AG09319 (cell line): Measurements from ENCODE around the gene SLC9A2.

Experiments used
- DNase-seq: peaks from one replicate; pipeline ENCODE4 v3.0.0-alpha.2; 2010; ENCODE audit warnings: low read depth; ENCODE audit errors: extremely low read depth
- TF ChIP-seq, protein P1 (sequence below): IDR thresholded peaks from 2 replicates; pipeline ENCODE4 v1.5.1; 2011; ENCODE audit warnings: low read depth, mild to moderate bottlenecking, inconsistent platforms, low read length, moderate library complexity

Gene SLC9A2

GRCh38 chr2:102686479-102687439 lies 67.4 kb downstream of the SLC9A2 start:
- TF ChIP-seq, protein P1, sequence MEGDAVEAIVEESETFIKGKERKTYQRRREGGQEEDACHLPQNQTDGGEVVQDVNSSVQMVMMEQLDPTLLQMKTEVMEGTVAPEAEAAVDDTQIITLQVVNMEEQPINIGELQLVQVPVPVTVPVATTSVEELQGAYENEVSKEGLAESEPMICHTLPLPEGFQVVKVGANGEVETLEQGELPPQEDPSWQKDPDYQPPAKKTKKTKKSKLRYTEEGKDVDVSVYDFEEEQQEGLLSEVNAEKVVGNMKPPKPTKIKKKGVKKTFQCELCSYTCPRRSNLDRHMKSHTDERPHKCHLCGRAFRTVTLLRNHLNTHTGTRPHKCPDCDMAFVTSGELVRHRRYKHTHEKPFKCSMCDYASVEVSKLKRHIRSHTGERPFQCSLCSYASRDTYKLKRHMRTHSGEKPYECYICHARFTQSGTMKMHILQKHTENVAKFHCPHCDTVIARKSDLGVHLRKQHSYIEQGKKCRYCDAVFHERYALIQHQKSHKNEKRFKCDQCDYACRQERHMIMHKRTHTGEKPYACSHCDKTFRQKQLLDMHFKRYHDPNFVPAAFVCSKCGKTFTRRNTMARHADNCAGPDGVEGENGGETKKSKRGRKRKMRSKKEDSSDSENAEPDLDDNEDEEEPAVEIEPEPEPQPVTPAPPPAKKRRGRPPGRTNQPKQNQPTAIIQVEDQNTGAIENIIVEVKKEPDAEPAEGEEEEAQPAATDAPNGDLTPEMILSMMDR, result no peak
- DNase-seq, result no peak

DNA sequence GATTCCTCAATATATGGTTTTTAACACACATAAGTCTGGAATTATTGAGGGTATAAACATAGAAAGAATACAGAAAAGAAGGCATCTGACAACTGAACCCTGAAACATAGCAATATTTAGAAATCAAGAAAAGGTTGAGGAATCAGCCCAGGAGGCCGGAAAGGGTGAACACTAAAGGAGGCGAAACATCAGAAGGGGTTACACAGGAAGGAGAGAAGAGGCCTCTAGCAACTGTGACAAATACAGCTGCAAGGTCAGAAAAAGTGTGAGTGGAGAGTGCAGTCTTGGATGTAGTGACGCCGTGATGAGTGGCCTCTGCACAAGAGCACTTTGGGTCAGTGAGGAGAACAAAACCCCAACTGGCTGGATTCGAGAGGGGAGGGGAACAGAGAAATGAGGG lies 70.7 kb downstream of the SLC9A2 start:
- DNase-seq, result no peak
- TF ChIP-seq, protein P1, result no peak

DNA sequence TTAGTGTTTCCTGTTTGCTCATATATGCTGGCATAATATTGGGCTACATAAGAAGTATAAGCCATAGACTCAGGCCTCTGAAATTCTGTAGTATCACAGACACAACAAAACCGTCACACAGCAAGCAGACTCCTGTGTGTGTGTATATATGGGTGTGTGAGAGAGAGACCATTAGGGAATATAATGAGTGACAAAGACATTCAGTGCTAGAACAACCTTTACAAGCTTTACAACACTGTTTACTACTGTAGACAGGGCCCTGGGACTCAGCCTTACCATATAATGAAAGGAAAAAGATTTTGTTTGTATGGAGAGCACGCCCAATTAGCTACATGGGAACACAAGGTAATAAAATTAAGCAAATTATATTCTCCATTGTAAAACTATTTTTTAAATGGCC lies 77.1 kb downstream of the SLC9A2 start:
- no peak for DNase-seq
- TF ChIP-seq, protein P1, result no peak

GRCh38 chr2:102698369-102699111 lies 79.2 kb downstream of the SLC9A2 start:
- TF ChIP-seq, protein P1, result no peak

GRCh38 chr2:102703305-102703704 lies 84.0 kb downstream of the SLC9A2 start:
- no peak for DNase-seq
- TF ChIP-seq, protein P1, result no peak

More at GRCh38 chr2:102698369-102699111, 79.2 kb downstream of the SLC9A2 start:
- no peak for DNase-seq

DNA sequence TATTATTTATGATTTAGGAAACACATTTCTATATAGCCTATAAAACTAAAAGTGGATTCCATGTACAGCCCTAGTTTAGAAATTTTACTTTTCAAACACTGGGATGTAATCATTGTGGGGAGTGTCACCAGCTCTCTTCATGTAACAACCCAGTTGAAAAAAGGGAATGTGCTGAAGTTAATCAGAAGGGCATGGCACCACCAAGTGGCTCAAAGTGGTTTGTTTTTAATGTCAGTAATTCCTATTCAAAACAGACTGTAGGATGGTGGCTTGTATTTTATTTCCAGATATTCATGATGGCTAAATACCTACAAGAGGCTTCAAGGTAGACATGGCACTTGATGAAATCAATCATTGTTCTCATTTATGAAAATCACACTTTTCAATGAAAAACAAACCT lies 84.4 kb downstream of the SLC9A2 start:
- TF ChIP-seq, protein P1, result peak; percentile 23
- DNase-seq, result no peak

GRCh38 chr2:102704531-102704930 lies 85.2 kb downstream of the SLC9A2 start:
- DNase-seq, result no peak
- TF ChIP-seq, protein P1, result no peak
